Kidney (tissue), 14 donors: ENCODE results near the gene FAM20A. TPM values are rescaled to one million over a fixed set of nuclear protein-coding genes. Genes with fewer than 3 reads are reported as not detected.

ENCODE experiments used
- DNase-seq, 5 donors: peaks; one replicate each; pipeline ENCODE4 v3.0.0-alpha.2; 2013 to 2020
- FAIRE-seq: peaks from 2 replicates; lab custom pipeline; 2012; peaks lifted over from hg19 to GRCh38; lab: Jason Lieb, UNC
- H3K27ac ChIP-seq, 2 donors: one replicate each; pipeline ENCODE4 v1.7.0; 2013; ENCODE audit warnings: low read depth in 2 of 2, low read length in 2 of 2, inconsistent platforms in 1 of 2
- H3K27me3 ChIP-seq: one replicate; pipeline ENCODE4 v1.7.1; 2013; ENCODE audit warnings: low read length, inconsistent platforms; ENCODE audit not compliant: control insufficient read depth, insufficient read depth
- H3K36me3 ChIP-seq, 3 donors: one replicate each; pipeline versions ENCODE4 v1.7.0 to v1.7.1; 2013; ENCODE audit warnings: low read length in 3 of 3, control low read depth in 1 of 3, inconsistent platforms in 1 of 3; ENCODE audit not compliant: insufficient read depth in 3 of 3, control insufficient read depth in 2 of 3
- H3K4me1 ChIP-seq, 3 donors: one replicate each; pipeline versions ENCODE4 v1.7.0 to v1.7.1; 2013; ENCODE audit warnings: low read length in 3 of 3, inconsistent platforms in 1 of 3, low read depth in 1 of 3; ENCODE audit not compliant: control insufficient read depth in 2 of 3, insufficient read depth in 2 of 3
- H3K4me3 ChIP-seq, 3 donors: one replicate each; pipeline versions ENCODE4 v1.7.0 to v1.8.1; 2013; ENCODE audit warnings: low read length in 3 of 3, control low read depth in 1 of 3, inconsistent platforms in 1 of 3
- H3K9ac ChIP-seq, 3 donors: one replicate each; pipeline versions ENCODE4 v1.7.0 to v1.7.1; 2013; ENCODE audit warnings: low read length in 3 of 3, control low read depth in 1 of 3, inconsistent platforms in 1 of 3
- H3K9me3 ChIP-seq, 3 donors: one replicate each; pipeline versions ENCODE4 v1.7.0 to v1.7.1; 2013; ENCODE audit warnings: low read length in 3 of 3, control low read depth in 1 of 3, inconsistent platforms in 1 of 3; ENCODE audit not compliant: control insufficient read depth in 2 of 3, insufficient read depth in 1 of 3
- intact Hi-C: fragments of 100-400 bp; cut with DNase I; formaldehyde crosslinking; loops from one replicate; pipeline ENCODE4 v1.11.1; 2022
- polyA plus RNA-seq: library from polyadenylated mRNA; stranded (reverse); fragments of 350-450 nt; fragmentation: Illumina TruSeq; extraction: RNeasy Lipid Tissue Mini Kit (QIAGEN cat#74804); gene quantifications from one replicate; pipeline ENCODE4 v1.2.3, GENCODE V29; 2014; ENCODE audit warnings: low read depth, low replicate concordance; ENCODE audit not compliant: insufficient read depth
- total RNA-seq: library from RNA; stranded (reverse); fragmentation: NEBNext Ultra II Directional; extraction: Animal tissue kit (Norgen Biotek cat#: 25700); gene quantifications from one replicate; pipeline ENCODE4 v1.2.1, GENCODE V29; 2021
- TF ChIP-seq, protein P1 (sequence below): IDR thresholded peaks from 3 replicates; pipeline ENCODE4 v1.5.1; 2012; ENCODE audit warnings: mild to moderate bottlenecking, moderate library complexity, borderline replicate concordance; ENCODE audit not compliant: insufficient read depth; ENCODE audit errors: extremely low read depth
- donor health status: control.
- donor health status: control.
- donor health status: control.
- donor health status: control.
- donor health status: control.
- donor health status: DM: yes; HTN: yes; CAD: no.
- donor health status: Normal renal cell carcinoma (clear cell type).

FAM20A gene
- total and polyA plus RNA-seq, 2 donors from 2014 or later: 65.8 to 77.7 TPM

- H3K4me1 ChIP-seq: no peaks in the 10 kb centered on the region
- H3K9ac ChIP-seq: no peak overlapping the region
- FAIRE-seq (no peak), DNase-seq (no peak)
- H3K9me3 ChIP-seq: no peaks in the 10 kb centered on the region
- TF ChIP-seq, protein P1, sequence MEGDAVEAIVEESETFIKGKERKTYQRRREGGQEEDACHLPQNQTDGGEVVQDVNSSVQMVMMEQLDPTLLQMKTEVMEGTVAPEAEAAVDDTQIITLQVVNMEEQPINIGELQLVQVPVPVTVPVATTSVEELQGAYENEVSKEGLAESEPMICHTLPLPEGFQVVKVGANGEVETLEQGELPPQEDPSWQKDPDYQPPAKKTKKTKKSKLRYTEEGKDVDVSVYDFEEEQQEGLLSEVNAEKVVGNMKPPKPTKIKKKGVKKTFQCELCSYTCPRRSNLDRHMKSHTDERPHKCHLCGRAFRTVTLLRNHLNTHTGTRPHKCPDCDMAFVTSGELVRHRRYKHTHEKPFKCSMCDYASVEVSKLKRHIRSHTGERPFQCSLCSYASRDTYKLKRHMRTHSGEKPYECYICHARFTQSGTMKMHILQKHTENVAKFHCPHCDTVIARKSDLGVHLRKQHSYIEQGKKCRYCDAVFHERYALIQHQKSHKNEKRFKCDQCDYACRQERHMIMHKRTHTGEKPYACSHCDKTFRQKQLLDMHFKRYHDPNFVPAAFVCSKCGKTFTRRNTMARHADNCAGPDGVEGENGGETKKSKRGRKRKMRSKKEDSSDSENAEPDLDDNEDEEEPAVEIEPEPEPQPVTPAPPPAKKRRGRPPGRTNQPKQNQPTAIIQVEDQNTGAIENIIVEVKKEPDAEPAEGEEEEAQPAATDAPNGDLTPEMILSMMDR: no peak
- H3K27me3 ChIP-seq: no peaks in the 10 kb centered on the region
- intact Hi-C loops: no loop called here
- no peak overlapping the region for H3K27ac ChIP-seq
- no peaks in the 10 kb centered on the region for H3K36me3 ChIP-seq
- no peak overlapping the region for H3K4me3 ChIP-seq
These were observed 95.2 kb downstream of the FAM20A start for GRCh38 chr17:68505951-68506350.

- Histone ChIP-seq H3K36me3 (no peaks in the 10 kb centered on the region), H3K9me3 (no peaks in the 10 kb centered on the region), H3K4me1 (peaks cover 0 to 3% (median 0%) of the 10 kb centered on the region in 3 donors), H3K27ac (no peak overlapping the region), H3K9ac (no peak overlapping the region), H3K4me3 (no peak overlapping the region), H3K27me3 (no peaks in the 10 kb centered on the region)
- no peak for DNase-seq
- no peak for FAIRE-seq
- intact Hi-C loops: no loop called here
- TF ChIP-seq, protein P1: no peak
These were observed 100.1 kb downstream of the FAM20A start for GRCh38 chr17:68501074-68501473.

DNA sequence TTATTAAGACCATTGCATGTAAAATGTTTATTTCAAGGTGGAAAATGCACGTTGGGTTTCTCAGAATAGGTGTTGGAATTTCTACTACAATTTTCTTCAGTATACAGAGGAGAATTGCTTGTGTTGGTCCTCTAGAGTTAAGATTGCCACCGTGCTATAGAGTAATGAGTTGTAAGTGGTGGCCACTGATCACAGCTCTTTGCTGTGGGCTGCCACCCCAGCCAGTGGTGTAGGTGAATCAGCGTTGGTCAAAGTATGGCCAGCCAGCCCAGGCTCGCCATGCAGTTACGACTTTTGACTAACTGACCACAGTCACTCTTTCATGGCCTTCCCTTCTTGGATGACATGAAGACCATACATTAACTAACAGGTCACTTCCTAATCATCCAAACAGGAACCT, 101.6 kb downstream of the FAM20A start:
- H3K9me3 ChIP-seq: no peaks in the 10 kb centered on the region
- peaks cover 0 to 3% (median 0%) of the 10 kb centered on the region in 3 donors for H3K4me1 ChIP-seq
- DNase-seq (no peak), FAIRE-seq (no peak)
- H3K4me3 ChIP-seq: no peak overlapping the region
- no peak overlapping the region for H3K9ac ChIP-seq
- no peaks in the 10 kb centered on the region for H3K27me3 ChIP-seq
- H3K27ac ChIP-seq: no peak overlapping the region
- TF ChIP-seq, protein P1: no peak
- no peaks in the 10 kb centered on the region for H3K36me3 ChIP-seq
- intact Hi-C loops: no loop called here
